Measurements from ENCODE around the gene GNAQ.

The GNAQ gene

DNA sequence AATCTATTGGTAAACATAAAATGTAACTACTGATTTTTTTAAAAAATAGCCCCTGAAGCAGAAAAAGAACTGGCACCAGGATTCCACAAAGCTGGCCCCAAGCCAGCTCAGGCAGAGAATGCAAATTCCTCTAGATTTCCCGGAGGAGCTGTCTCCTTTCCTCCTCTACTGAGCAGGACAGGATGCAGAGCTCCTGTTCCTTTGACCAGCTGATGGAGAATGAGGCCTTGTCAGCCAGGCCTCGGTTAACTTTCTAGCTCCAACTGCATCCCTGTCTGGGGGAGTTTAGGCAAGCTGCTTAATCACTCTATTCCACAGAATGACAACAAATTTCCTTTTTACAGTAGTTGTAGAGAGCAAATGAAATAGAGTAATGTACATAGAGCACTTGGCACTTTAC, 155.5 kb downstream of the GNAQ start:
- TF ChIP-seq, protein P1, sequence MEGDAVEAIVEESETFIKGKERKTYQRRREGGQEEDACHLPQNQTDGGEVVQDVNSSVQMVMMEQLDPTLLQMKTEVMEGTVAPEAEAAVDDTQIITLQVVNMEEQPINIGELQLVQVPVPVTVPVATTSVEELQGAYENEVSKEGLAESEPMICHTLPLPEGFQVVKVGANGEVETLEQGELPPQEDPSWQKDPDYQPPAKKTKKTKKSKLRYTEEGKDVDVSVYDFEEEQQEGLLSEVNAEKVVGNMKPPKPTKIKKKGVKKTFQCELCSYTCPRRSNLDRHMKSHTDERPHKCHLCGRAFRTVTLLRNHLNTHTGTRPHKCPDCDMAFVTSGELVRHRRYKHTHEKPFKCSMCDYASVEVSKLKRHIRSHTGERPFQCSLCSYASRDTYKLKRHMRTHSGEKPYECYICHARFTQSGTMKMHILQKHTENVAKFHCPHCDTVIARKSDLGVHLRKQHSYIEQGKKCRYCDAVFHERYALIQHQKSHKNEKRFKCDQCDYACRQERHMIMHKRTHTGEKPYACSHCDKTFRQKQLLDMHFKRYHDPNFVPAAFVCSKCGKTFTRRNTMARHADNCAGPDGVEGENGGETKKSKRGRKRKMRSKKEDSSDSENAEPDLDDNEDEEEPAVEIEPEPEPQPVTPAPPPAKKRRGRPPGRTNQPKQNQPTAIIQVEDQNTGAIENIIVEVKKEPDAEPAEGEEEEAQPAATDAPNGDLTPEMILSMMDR (IDR thresholded peaks at IDR 0.05; ENCODE audit: borderline replicate concordance, extremely low read depth, low read length, poor library complexity, severe bottlenecking) = no peak
- no peak for TF ChIP-seq EZH2 (IDR thresholded peaks at IDR 0.05; ENCODE audit: borderline replicate concordance, low read depth, low read length, severe bottlenecking)
- peaks cover 88% of the 10 kb centered on the region for H3K79me2 ChIP-seq (ENCODE audit: insufficient read depth, low read length)
- no peaks in the 10 kb centered on the region for H3K27me3 ChIP-seq (ENCODE audit: insufficient read depth, low read length, poor library complexity)
- no peaks in the 10 kb centered on the region for H3K9me3 ChIP-seq (ENCODE audit: insufficient read depth, low read length, severe bottlenecking)
- H3K4me3 ChIP-seq (ENCODE audit: low read depth in 1 of 2, low read length in 2 of 2) = no peak overlapping the region
- H3K27ac ChIP-seq (ENCODE audit: low read length) = no peak overlapping the region
- no peak overlapping the region for H3K4me2 ChIP-seq (ENCODE audit: insufficient read depth, low read length)
- no peak for ATAC-seq (ENCODE audit: insufficient read depth, low read depth)
- H3K36me3 ChIP-seq (ENCODE audit: insufficient read depth, low read length) = peaks cover 5% of the 10 kb centered on the region; the same call in 1 of the 2 replicates
- no peak overlapping the region for H2AFZ ChIP-seq (ENCODE audit: low read depth, low read length)
- 0 out of 2 replicates have a peak, but pooled peaks cover 2% of the 10 kb centered on the region for H3K4me1 ChIP-seq (ENCODE audit: insufficient read depth, low read length)
- H4K20me1 ChIP-seq (ENCODE audit: insufficient read depth, low read length) = peaks cover 5% of the 10 kb centered on the region; the same call in 1 of the 2 replicates
- H3K9ac ChIP-seq (ENCODE audit: low read depth, low read length) = no peak overlapping the region
- DNase-seq = no peak

DNA sequence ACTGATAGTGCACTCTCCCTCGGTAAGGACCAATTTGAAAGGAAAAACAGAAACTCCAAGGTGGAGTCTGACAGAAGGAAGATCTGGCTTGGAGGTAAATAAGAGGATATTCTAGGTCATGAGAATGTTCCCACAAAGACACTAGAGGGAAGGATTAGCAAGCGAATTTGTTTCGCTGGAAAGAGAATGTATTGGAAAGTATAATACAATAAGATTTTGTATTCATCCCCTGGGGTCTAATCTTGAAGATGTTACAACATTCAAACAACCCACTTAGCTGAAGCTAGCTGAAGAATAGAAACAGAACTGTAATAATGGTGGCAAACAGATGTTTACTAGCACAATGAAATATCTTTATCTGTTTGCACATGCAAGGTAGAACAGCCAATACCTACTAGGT, 158.7 kb downstream of the GNAQ start:
- H3K27ac ChIP-seq (ENCODE audit: low read length) = no peak overlapping the region
- H3K4me3 ChIP-seq (ENCODE audit: low read depth in 1 of 2, low read length in 2 of 2) = no peak overlapping the region
- H3K4me1 ChIP-seq (ENCODE audit: insufficient read depth, low read length) = 0 out of 2 replicates have a peak, but pooled peaks cover 2% of the 10 kb centered on the region
- no peaks in the 10 kb centered on the region for H3K9me3 ChIP-seq (ENCODE audit: insufficient read depth, low read length, severe bottlenecking)
- DNase-seq = no peak
- TF ChIP-seq, protein P1 (IDR thresholded peaks at IDR 0.05; ENCODE audit: borderline replicate concordance, extremely low read depth, low read length, poor library complexity, severe bottlenecking) = no peak
- no peak for TF ChIP-seq EZH2 (IDR thresholded peaks at IDR 0.05; ENCODE audit: borderline replicate concordance, low read depth, low read length, severe bottlenecking)
- H3K9ac ChIP-seq (ENCODE audit: low read depth, low read length) = no peak overlapping the region
- H2AFZ ChIP-seq (ENCODE audit: low read depth, low read length) = no peak overlapping the region
- no peaks in the 10 kb centered on the region for H3K27me3 ChIP-seq (ENCODE audit: insufficient read depth, low read length, poor library complexity)
- H3K4me2 ChIP-seq (ENCODE audit: insufficient read depth, low read length) = no peak overlapping the region
- H4K20me1 ChIP-seq (ENCODE audit: insufficient read depth, low read length) = peaks cover 7% of the 10 kb centered on the region; the same call in 1 of the 2 replicates
- H3K79me2 ChIP-seq (ENCODE audit: insufficient read depth, low read length) = peaks cover 91% of the 10 kb centered on the region
- ATAC-seq (ENCODE audit: insufficient read depth, low read depth) = no peak
- peaks cover 5% of the 10 kb centered on the region; the same call in 1 of the 2 replicates for H3K36me3 ChIP-seq (ENCODE audit: insufficient read depth, low read length)

DNA sequence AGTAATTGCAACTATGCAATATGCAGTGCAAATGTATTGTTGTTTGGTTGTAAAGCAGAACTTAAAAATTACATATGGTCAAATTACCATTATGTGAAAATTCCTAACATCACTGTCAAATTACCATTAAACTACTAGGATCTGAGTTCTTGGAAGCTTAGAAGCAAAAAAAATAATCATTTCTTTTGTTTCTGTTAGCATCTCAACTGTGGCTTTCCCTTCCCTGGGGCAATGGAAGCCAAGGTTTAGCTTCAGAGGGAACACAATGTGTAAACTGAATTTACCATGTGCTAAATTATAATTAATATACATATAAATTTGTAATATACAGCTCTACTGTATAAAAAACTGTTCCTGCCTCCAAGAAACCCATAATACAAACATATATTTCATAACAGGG, 159.4 kb downstream of the GNAQ start:
- Histone ChIP-seq H3K4me1 (ENCODE audit: insufficient read depth, low read length) (0 out of 2 replicates have a peak, but pooled peaks cover 2% of the 10 kb centered on the region), H2AFZ (ENCODE audit: low read depth, low read length) (no peak overlapping the region), H3K79me2 (ENCODE audit: insufficient read depth, low read length) (peaks cover 91% of the 10 kb centered on the region)

More for the DNA sequence above, 159.4 kb downstream of the GNAQ start:
- Histone ChIP-seq H3K36me3 (ENCODE audit: insufficient read depth, low read length) (peaks cover 5% of the 10 kb centered on the region; the same call in 1 of the 2 replicates), H3K4me2 (ENCODE audit: insufficient read depth, low read length) (no peak overlapping the region), H3K27me3 (ENCODE audit: insufficient read depth, low read length, poor library complexity) (no peaks in the 10 kb centered on the region), H3K4me3 (ENCODE audit: low read depth in 1 of 2, low read length in 2 of 2) (no peak overlapping the region), H3K9ac (ENCODE audit: low read depth, low read length) (no peak overlapping the region), H3K9me3 (ENCODE audit: insufficient read depth, low read length, severe bottlenecking) (no peaks in the 10 kb centered on the region), H4K20me1 (ENCODE audit: insufficient read depth, low read length) (peaks cover 7% of the 10 kb centered on the region; the same call in 1 of the 2 replicates), H3K27ac (ENCODE audit: low read length) (no peak overlapping the region)
- ATAC-seq (ENCODE audit: insufficient read depth, low read depth) (no peak), DNase-seq (no peak)
- TF ChIP-seq, protein P1 (IDR thresholded peaks at IDR 0.05; ENCODE audit: borderline replicate concordance, extremely low read depth, low read length, poor library complexity, severe bottlenecking) = no peak
- TF ChIP-seq EZH2 (IDR thresholded peaks at IDR 0.05; ENCODE audit: borderline replicate concordance, low read depth, low read length, severe bottlenecking) = no peak

Data from DND-41 (cell line).